Measurements from ENCODE around the gene ZNF263. TPM values are rescaled to one million over a fixed set of nuclear protein-coding genes. Genes with fewer than 3 reads are reported as not detected.

Gene ZNF263
- total RNA-seq, 1 donor from 2014 or later, result 45.5 TPM

DNA sequence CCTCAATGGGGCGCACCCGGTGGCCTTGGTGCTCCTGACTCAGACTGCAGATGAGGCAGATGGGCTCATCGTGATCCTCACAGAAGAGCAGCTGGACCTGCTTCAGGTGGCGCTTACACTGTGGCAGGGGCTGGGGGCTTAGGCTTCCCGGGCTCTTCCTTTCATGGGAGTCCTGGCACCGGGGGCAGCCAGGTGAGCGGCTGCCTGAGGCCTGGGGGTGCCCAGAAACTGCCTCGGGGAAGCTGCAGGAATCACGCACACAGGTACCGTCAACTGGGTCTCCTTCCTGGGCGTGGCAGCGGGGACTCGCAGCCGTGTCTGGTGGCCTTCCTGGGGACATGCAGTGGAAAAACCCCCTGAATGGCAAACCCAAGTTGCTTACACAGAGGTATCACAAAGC, 33.8 kb upstream of the ZNF263 start:
- Mint-ChIP-seq H3K27me3 (ENCODE audit: low read depth) (peaks cover 12% of the 10 kb centered on the region), H3K27ac (no peak overlapping the region), H3K4me1 (no peaks in the 10 kb centered on the region), H3K4me3 (no peak overlapping the region), H3K36me3 (no peaks in the 10 kb centered on the region), H3K9me3 (peaks cover 5% of the 10 kb centered on the region)
- no peak for TF ChIP-seq CTCF (IDR thresholded peaks at IDR 0.05; ENCODE audit: unreplicated experiment)
- DNase-seq (ENCODE audit: low spot score in 2 of 2, unreplicated experiment in 2 of 2), result no peak

- TF ChIP-seq CTCF (IDR thresholded peaks at IDR 0.05; ENCODE audit: unreplicated experiment), result no peak
- Mint-ChIP-seq H3K9me3 (peaks cover 5% of the 10 kb centered on the region), H3K27ac (no peak overlapping the region), H3K27me3 (ENCODE audit: low read depth) (peaks cover 14% of the 10 kb centered on the region), H3K36me3 (no peaks in the 10 kb centered on the region), H3K4me1 (no peaks in the 10 kb centered on the region), H3K4me3 (no peak overlapping the region)
- no peak for DNase-seq (ENCODE audit: low spot score in 2 of 2, unreplicated experiment in 2 of 2)
These were observed 30.3 kb upstream of the ZNF263 start for GRCh38 chr16:3252967-3253366.

- no peaks in the 10 kb centered on the region for H3K36me3 Mint-ChIP-seq
- H3K4me3 Mint-ChIP-seq, result no peak overlapping the region
- H3K27ac Mint-ChIP-seq, result no peak overlapping the region
- peaks cover 19% of the 10 kb centered on the region for H3K27me3 Mint-ChIP-seq (ENCODE audit: low read depth)
- peaks cover 5% of the 10 kb centered on the region for H3K9me3 Mint-ChIP-seq
- no peaks in the 10 kb centered on the region for H3K4me1 Mint-ChIP-seq
- no peak for DNase-seq (ENCODE audit: low spot score in 2 of 2, unreplicated experiment in 2 of 2)
- TF ChIP-seq CTCF (IDR thresholded peaks at IDR 0.05; ENCODE audit: unreplicated experiment), result no peak
These were observed 29.0 kb upstream of the ZNF263 start for GRCh38 chr16:3254309-3254708.

GRCh38 chr16:3256146-3256865, 27.0 kb upstream of the ZNF263 start, which contains the start of gene MEFV:
TSS of gene MEFV (minus strand) at chr16:3256633. CDS start at chr16:3256587, 46 bp downstream.
- peaks cover 1% of the 10 kb centered on the region for H3K9me3 Mint-ChIP-seq
- H3K27ac Mint-ChIP-seq, result no peak within 1 kb of the TSS
- DNase-seq (ENCODE audit: low spot score in 2 of 2, unreplicated experiment in 2 of 2), result no peak
- H3K4me3 Mint-ChIP-seq, result no peak within 1 kb of the TSS
- no peaks in the 10 kb centered on the region for H3K4me1 Mint-ChIP-seq
- H3K27me3 Mint-ChIP-seq (ENCODE audit: low read depth), result peaks cover 15% of the 10 kb centered on the region
- no peaks in the 10 kb centered on the region for H3K36me3 Mint-ChIP-seq
- TF ChIP-seq CTCF (IDR thresholded peaks at IDR 0.05; ENCODE audit: unreplicated experiment), result no peak

DNA sequence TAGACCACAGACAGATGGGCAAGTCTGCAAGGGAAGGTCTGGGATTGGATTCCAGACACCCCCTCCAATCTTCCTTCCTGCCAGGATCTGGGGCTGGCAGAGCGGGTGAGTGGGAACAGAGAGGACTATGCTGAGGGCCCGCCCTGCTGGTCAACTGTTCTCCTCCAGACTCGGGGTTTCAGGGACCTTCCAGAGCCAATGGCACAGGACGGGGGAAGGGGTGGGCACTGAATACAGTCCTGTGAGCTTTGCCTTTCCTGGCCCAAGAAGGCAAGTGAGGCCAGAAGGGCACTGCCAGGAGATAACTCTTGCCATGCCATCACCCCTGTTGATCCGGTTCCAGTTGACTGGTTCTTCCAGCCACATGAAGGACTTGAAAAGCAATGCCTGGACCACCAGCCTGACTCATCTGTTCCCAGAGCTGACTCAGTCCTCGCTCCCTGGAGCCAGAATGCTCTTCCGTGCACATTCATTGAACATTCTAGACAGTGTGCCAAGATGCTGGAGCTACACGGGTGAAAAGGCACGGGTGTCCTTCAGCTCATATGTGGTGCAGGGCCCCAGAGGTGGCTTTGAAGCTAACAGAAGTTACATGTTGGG, 26.3 kb upstream of the ZNF263 start:
- no peaks in the 10 kb centered on the region for H3K4me1 Mint-ChIP-seq
- no peaks in the 10 kb centered on the region for H3K9me3 Mint-ChIP-seq
- TF ChIP-seq CTCF (IDR thresholded peaks at IDR 0.05; ENCODE audit: unreplicated experiment), result no peak
- H3K4me3 Mint-ChIP-seq, result no peak overlapping the region
- no peak overlapping the region for H3K27ac Mint-ChIP-seq
- H3K36me3 Mint-ChIP-seq, result no peaks in the 10 kb centered on the region
- H3K27me3 Mint-ChIP-seq (ENCODE audit: low read depth), result peaks cover 15% of the 10 kb centered on the region
- no peak for DNase-seq (ENCODE audit: low spot score in 2 of 2, unreplicated experiment in 2 of 2)

All from mesothelial cell of epicardium (in vitro differentiated cells).